ENCODE measurements around the gene IGSF8.

The IGSF8 gene

GRCh38 chr1:160077486-160077885 is 20.9 kb downstream of the IGSF8 start:
- TF ChIP-seq CTCF (IDR thresholded peaks at IDR 0.05; ENCODE audit: low read depth, low read length): no peak
- H3K9me3 ChIP-seq: no peaks in the 10 kb centered on the region; the same call in 1 of the 2 replicates
- H3K36me3 ChIP-seq: no peaks in the 10 kb centered on the region
- no peak overlapping the region for H3K4me3 ChIP-seq (ENCODE audit: low read depth, low read length)
- no peaks in the 10 kb centered on the region for H3K4me1 ChIP-seq
- DNase-seq: no peak
- H3K27me3 ChIP-seq: peaks cover 71% of the 10 kb centered on the region

GRCh38 chr1:160076295-160076694 is 22.1 kb downstream of the IGSF8 start:
- H3K4me3 ChIP-seq (ENCODE audit: low read depth, low read length): no peak overlapping the region
- DNase-seq: no peak
- no peaks in the 10 kb centered on the region for H3K36me3 ChIP-seq
- H3K4me1 ChIP-seq: no peaks in the 10 kb centered on the region
- TF ChIP-seq CTCF (IDR thresholded peaks at IDR 0.05; ENCODE audit: low read depth, low read length): no peak
- peaks cover 71% of the 10 kb centered on the region for H3K27me3 ChIP-seq
- no peaks in the 10 kb centered on the region; the same call in 1 of the 2 replicates for H3K9me3 ChIP-seq

GRCh38 chr1:160075836-160076235 is 22.6 kb downstream of the IGSF8 start:
- DNase-seq: no peak
- Histone ChIP-seq H3K9me3 (no peaks in the 10 kb centered on the region; the same call in 1 of the 2 replicates), H3K4me3 (ENCODE audit: low read depth, low read length) (no peak overlapping the region), H3K36me3 (no peaks in the 10 kb centered on the region), H3K4me1 (no peaks in the 10 kb centered on the region), H3K27me3 (peaks cover 68% of the 10 kb centered on the region)
- no peak for TF ChIP-seq CTCF (IDR thresholded peaks at IDR 0.05; ENCODE audit: low read depth, low read length)

- peaks cover under 1% of the 10 kb centered on the region; the same call in 1 of the 2 replicates for H3K4me1 ChIP-seq
- no peak for DNase-seq
- TF ChIP-seq CTCF (IDR thresholded peaks at IDR 0.05; ENCODE audit: low read depth, low read length): no peak
- no peak overlapping the region for H3K4me3 ChIP-seq (ENCODE audit: low read depth, low read length)
- H3K36me3 ChIP-seq: no peaks in the 10 kb centered on the region
- H3K27me3 ChIP-seq: peaks cover 58% of the 10 kb centered on the region
- H3K9me3 ChIP-seq: no peaks in the 10 kb centered on the region; the same call in 1 of the 2 replicates
Observed at GRCh38 chr1:160074865-160075264, 23.6 kb downstream of the IGSF8 start.

GRCh38 chr1:160071289-160071688 is 27.1 kb downstream of the IGSF8 start:
- DNase-seq: no peak
- Histone ChIP-seq H3K9me3 (no peaks in the 10 kb centered on the region; the same call in 1 of the 2 replicates), H3K4me1 (peaks cover 3% of the 10 kb centered on the region; the same call in 1 of the 2 replicates), H3K36me3 (no peaks in the 10 kb centered on the region), H3K27me3 (peaks cover 35% of the 10 kb centered on the region), H3K4me3 (ENCODE audit: low read depth, low read length) (no peak overlapping the region)
- no peak for TF ChIP-seq CTCF (IDR thresholded peaks at IDR 0.05; ENCODE audit: low read depth, low read length)

GRCh38 chr1:160070243-160071163 is 27.9 kb downstream of the IGSF8 start:
- DNase-seq: peak; percentile 92
- Histone ChIP-seq H3K9me3 (no peaks in the 10 kb centered on the region), H3K36me3 (no peaks in the 10 kb centered on the region), H3K4me3 (ENCODE audit: low read depth, low read length) (peak overlapping the region; percentile 76), H3K27me3 (peaks cover 27% of the 10 kb centered on the region), H3K4me1 (peaks cover 3% of the 10 kb centered on the region; the same call in 1 of the 2 replicates)
- TF ChIP-seq CTCF (IDR thresholded peaks at IDR 0.05; ENCODE audit: low read depth, low read length): no peak

Measured in BE2C (cell line).